Heart right ventricle (tissue), 16 donors: ENCODE results near the gene BICDL2. TPM values are rescaled to one million over a fixed set of nuclear protein-coding genes. Genes with fewer than 3 reads are reported as not detected.

Experiments used
- ATAC-seq, 8 donors: fragments of 200-7000 bp; cut with Tn5 transposase; one replicate each; pipeline ENCODE4 v1.9.1; 2020; ENCODE audit warnings: mild to moderate bottlenecking in 8 of 8, moderate library complexity in 8 of 8, moderate number of reproducible peaks in 1 of 8
- DNase-seq, 2 donors: peaks; one replicate each; pipeline ENCODE4 v3.0.0-alpha.2; 2020
- H3K27ac ChIP-seq, 10 donors: fragments of 200-600 bp; sonication (generic) in 2 of 10; one replicate each; pipeline versions ENCODE4 v1.5.0 to v1.8.0; 2020 to 2022; ENCODE audit warnings: mild to moderate bottlenecking in 3 of 10
- H3K27me3 ChIP-seq, 7 donors: fragments of 200-600 bp; one replicate each; pipeline ENCODE4 v1.8.0; 2021 to 2022; ENCODE audit warnings: mild to moderate bottlenecking in 2 of 7
- H3K36me3 ChIP-seq, 9 donors: fragments of 200-600 bp; sonication (generic) in 1 of 9; one replicate each; pipeline versions ENCODE4 v1.5.0 to v1.8.0; 2020 to 2022; ENCODE audit warnings: mild to moderate bottlenecking in 2 of 9
- H3K4me1 ChIP-seq, 9 donors: fragments of 200-600 bp; sonication (generic) in 1 of 9; one replicate each; pipeline versions ENCODE4 v1.5.0 to v1.8.0; 2020 to 2022; ENCODE audit warnings: mild to moderate bottlenecking in 4 of 9
- H3K4me3 ChIP-seq, 10 donors: fragments of 200-600 bp; sonication (generic) in 2 of 10; one replicate each; pipeline versions ENCODE4 v1.5.0 to v1.8.0; 2020 to 2022; ENCODE audit warnings: mild to moderate bottlenecking in 7 of 10, moderate library complexity in 2 of 10
- H3K9me3 ChIP-seq, 11 donors: fragments of 200-600 bp in 10 of 11; sonication (generic) in 2 of 11; one replicate each; pipeline versions ENCODE4 v1.5.0 to v1.8.0; 2013 to 2022; ENCODE audit warnings: mild to moderate bottlenecking in 2 of 11, control low read depth in 1 of 11, moderate library complexity in 1 of 11
- CTCF ChIP-seq, 9 donors: fragments of 200-600 bp; sonication (generic) in 2 of 9; IDR thresholded peaks; one replicate each; pipeline versions ENCODE4 v1.5.0 to v1.8.0; 2021 to 2022; ENCODE audit warnings: antibody characterized with exemption in 9 of 9, mild to moderate bottlenecking in 5 of 9, moderate library complexity in 1 of 9
- WGBS, 2 donors: extraction: QIAGEN DNeasy Blood & Tissue Kit; methylation state at CpG; one replicate each; pipeline ENCODE4 v1.1.7; 2013; ENCODE audit warnings: inconsistent platforms in 1 of 2; 5-methylcytosine and 5-hydroxymethylcytosine counted together
- intact Hi-C, 10 donors: fragments of 100-400 bp; cut with DNase I; formaldehyde crosslinking; loops; one replicate each; pipeline versions ENCODE4 v1.11.1 to v1.14.2; 2022
- polyA plus RNA-seq, 2 donors: library from polyadenylated mRNA; stranded (reverse); fragments of 200-250 nt; gene quantifications; one replicate each; pipeline ENCODE4 v1.2.3, GENCODE V29; 2013
- total RNA-seq, 10 donors: library from RNA; stranded (reverse); fragmentation: NEBNext Ultra II Directional in 3 of 10; extraction: Animal tissue kit (Norgen Biotek cat#: 25700) in 3 of 10; gene quantifications; one replicate each; pipeline versions ENCODE4 v1.2.1 to v1.2.4, GENCODE V29; 2021 to 2023
- donor health status: Arrhythmogenic right ventricular cardiomyopathy.
- donor health status: ischemic (EF 13 %, LVEDD 7.1; RV severe dilation, severe dysfunction).
- donor health status: healthy with polysubstance abuse.
- donor health status: DM: no; HTN: yes; CAD: no.
- donor health status: DM: no; HTN: no; CAD: no.
- donor health status: ischemic (EF 25% LVEDD 6.9; RV normal size, moderate dysfunction).
- donor health status: ischemic (EF 25% LVEDD 5.7; RV mildly dilated, moderate dysfunction).
- donor health status: healthy.
- donor health status: DM: yes; HTN: yes; CAD: no.
- donor health status: Ischemic cardiomyopathy.
- donor health status: ischemic (EF 35%, LVEDD 5.7; RV mildly dilated, moderate dysfunction).
- donor health status: nonischemic (EF 11% LVEDD 7.7; RV severe dilation, severe dysfunction).
- donor health status: DM: yes; HTN: yes; CAD: no.
- donor health status: PGD.
- donor health status: ischemic (EF 29% LVEDD 5.4; RV normal size, mild dysfunction).
- donor health status: nonischemic (EF 23%, LVEDD 6.1; RV moderate dilation, normal function).

BICDL2 gene
- total and polyA plus RNA-seq, 12 donors = 0.04 TPM; not detected in 11

GRCh38 chr16:2992383-2993081 lies 44.2 kb downstream of the BICDL2 start:
- WGBS, 2 donors = 80 to 86% methylated on average over 14 of the region's 14 CpGs
- intact Hi-C loops = no loop called here
- no peaks in the 10 kb centered on the region for H3K4me1 ChIP-seq
- no peak for DNase-seq
- no peak for TF ChIP-seq CTCF (IDR thresholded peaks at IDR 0.05)
- peaks cover 0 to 29% (median 11%) of the 10 kb centered on the region in 7 donors for H3K27me3 ChIP-seq
- H3K36me3 ChIP-seq = no peaks in the 10 kb centered on the region
- no peak overlapping the region for H3K27ac ChIP-seq
- no peaks in the 10 kb centered on the region for H3K9me3 ChIP-seq
- no peak overlapping the region for H3K4me3 ChIP-seq
- no peak for ATAC-seq

- DNase-seq (no peak), ATAC-seq (no peak)
- intact Hi-C loops = no loop called here
- WGBS, 2 donors = 85 to 88% methylated on average over 12 of the region's 12 CpGs
- Histone ChIP-seq H3K27ac (no peak overlapping the region), H3K9me3 (no peaks in the 10 kb centered on the region), H3K27me3 (peaks cover 0 to 32% (median 11%) of the 10 kb centered on the region in 7 donors), H3K4me3 (no peak overlapping the region), H3K4me1 (no peaks in the 10 kb centered on the region), H3K36me3 (no peaks in the 10 kb centered on the region)
- TF ChIP-seq CTCF (IDR thresholded peaks at IDR 0.05) = no peak
These were observed 45.0 kb downstream of the BICDL2 start for GRCh38 chr16:2991566-2992261.

- peaks cover 0 to 32% (median 11%) of the 10 kb centered on the region in 7 donors for H3K27me3 ChIP-seq
- no peaks in the 10 kb centered on the region for H3K36me3 ChIP-seq
- H3K9me3 ChIP-seq = no peaks in the 10 kb centered on the region
- WGBS, 2 donors = 75% methylated on average over 10 of the region's 10 CpGs
- no peak for DNase-seq
- no peak for TF ChIP-seq CTCF (IDR thresholded peaks at IDR 0.05)
- no peak overlapping the region for H3K4me3 ChIP-seq
- H3K4me1 ChIP-seq = peaks cover 0 to 6% (median 0%) of the 10 kb centered on the region in 9 donors
- H3K27ac ChIP-seq = no peak overlapping the region
- no peak for ATAC-seq
- intact Hi-C loops = no loop called here
These were observed 45.9 kb downstream of the BICDL2 start for GRCh38 chr16:2990891-2991290.

- Histone ChIP-seq H3K4me1 (peaks cover 3 to 26% (median 10%) of the 10 kb centered on the region in 9 donors), H3K9me3 (no peaks in the 10 kb centered on the region), H3K4me3 (no peak overlapping the region), H3K27me3 (peaks cover 0 to 32% (median 11%) of the 10 kb centered on the region in 7 donors), H3K27ac (no peak overlapping the region), H3K36me3 (no peaks in the 10 kb centered on the region)
- ATAC-seq (no peak), DNase-seq (no peak)
- intact Hi-C loops = no loop called here
- 68 to 69% methylated on average over 8 of the region's 8 CpGs for WGBS, 2 donors
- no peak for TF ChIP-seq CTCF (IDR thresholded peaks at IDR 0.05)
These were observed 48.1 kb downstream of the BICDL2 start for GRCh38 chr16:2988590-2989099.
